Measurements from ENCODE around the gene RMND1. TPM values are rescaled to one million over a fixed set of nuclear protein-coding genes. Genes with fewer than 3 reads are reported as not detected.

The RMND1 gene
- total RNA-seq, 3 donors from 2014 or later: 16.5 to 25.6 (median 21.0) TPM

GRCh38 chr6:151488226-151488625 lies 36.3 kb upstream of the RMND1 start:
- no peak overlapping the region for H3K4me3 ChIP-seq
- no peaks in the 10 kb centered on the region for H3K36me3 ChIP-seq (ENCODE audit: low read depth)
- DNase-seq: no peak
- TF ChIP-seq CTCF (IDR thresholded peaks at IDR 0.05): no peak
- no peaks in the 10 kb centered on the region for H3K4me1 ChIP-seq (ENCODE audit: low read depth)
- H3K9me3 ChIP-seq: no peaks in the 10 kb centered on the region
- intact Hi-C loops (cut with DNase I, micrococcal nuclease): no loop called here
- ATAC-seq: no peak

- H3K9me3 ChIP-seq: no peaks in the 10 kb centered on the region
- no peak overlapping the region for H3K4me3 ChIP-seq
- no peak for TF ChIP-seq CTCF (IDR thresholded peaks at IDR 0.05)
- intact Hi-C loops (cut with DNase I, micrococcal nuclease): no loop called here
- no peak for DNase-seq
- no peak for ATAC-seq
- no peaks in the 10 kb centered on the region for H3K36me3 ChIP-seq (ENCODE audit: low read depth)
- H3K4me1 ChIP-seq (ENCODE audit: low read depth): no peaks in the 10 kb centered on the region
Observed at GRCh38 chr6:151483994-151484393, 32.1 kb upstream of the RMND1 start.

GRCh38 chr6:151482290-151482689 lies 30.4 kb upstream of the RMND1 start:
- no peak for TF ChIP-seq CTCF (IDR thresholded peaks at IDR 0.05)
- Histone ChIP-seq H3K9me3 (no peaks in the 10 kb centered on the region), H3K4me3 (no peak overlapping the region), H3K4me1 (ENCODE audit: low read depth) (no peaks in the 10 kb centered on the region), H3K36me3 (ENCODE audit: low read depth) (no peaks in the 10 kb centered on the region)
- intact Hi-C loops (cut with DNase I, micrococcal nuclease): no loop called here
- no peak for DNase-seq
- no peak for ATAC-seq

GRCh38 chr6:151481786-151482185 lies 29.9 kb upstream of the RMND1 start:
- intact Hi-C loops (cut with DNase I, micrococcal nuclease): no loop called here
- DNase-seq: no peak
- Histone ChIP-seq H3K36me3 (ENCODE audit: low read depth) (no peaks in the 10 kb centered on the region), H3K9me3 (no peaks in the 10 kb centered on the region), H3K4me1 (ENCODE audit: low read depth) (no peaks in the 10 kb centered on the region), H3K4me3 (no peak overlapping the region)
- no peak for TF ChIP-seq CTCF (IDR thresholded peaks at IDR 0.05)
- ATAC-seq: no peak

- no peak for TF ChIP-seq CTCF (IDR thresholded peaks at IDR 0.05)
- intact Hi-C loops (cut with DNase I, micrococcal nuclease): no loop called here
- Histone ChIP-seq H3K9me3 (no peaks in the 10 kb centered on the region), H3K4me3 (no peak overlapping the region), H3K4me1 (ENCODE audit: low read depth) (no peaks in the 10 kb centered on the region), H3K36me3 (ENCODE audit: low read depth) (no peaks in the 10 kb centered on the region)
- DNase-seq (no peak), ATAC-seq (no peak)
Observed at GRCh38 chr6:151478670-151479069, 26.7 kb upstream of the RMND1 start.

- Histone ChIP-seq H3K36me3 (ENCODE audit: low read depth) (no peaks in the 10 kb centered on the region), H3K4me1 (ENCODE audit: low read depth) (no peaks in the 10 kb centered on the region), H3K4me3 (no peak overlapping the region), H3K9me3 (no peaks in the 10 kb centered on the region)
- ATAC-seq: no peak
- intact Hi-C loops (cut with DNase I, micrococcal nuclease): no loop called here
- DNase-seq: no peak
- no peak for TF ChIP-seq CTCF (IDR thresholded peaks at IDR 0.05)
Observed at GRCh38 chr6:151477726-151478125, 25.8 kb upstream of the RMND1 start.
